ENCODE data around the gene CYP2W1. TPM values are rescaled to one million over a fixed set of nuclear protein-coding genes. Genes with fewer than 3 reads are reported as not detected.

Gene CYP2W1
- total RNA-seq, 2 donors from 2014 or later = 3.1 to 4.0 TPM

DNA sequence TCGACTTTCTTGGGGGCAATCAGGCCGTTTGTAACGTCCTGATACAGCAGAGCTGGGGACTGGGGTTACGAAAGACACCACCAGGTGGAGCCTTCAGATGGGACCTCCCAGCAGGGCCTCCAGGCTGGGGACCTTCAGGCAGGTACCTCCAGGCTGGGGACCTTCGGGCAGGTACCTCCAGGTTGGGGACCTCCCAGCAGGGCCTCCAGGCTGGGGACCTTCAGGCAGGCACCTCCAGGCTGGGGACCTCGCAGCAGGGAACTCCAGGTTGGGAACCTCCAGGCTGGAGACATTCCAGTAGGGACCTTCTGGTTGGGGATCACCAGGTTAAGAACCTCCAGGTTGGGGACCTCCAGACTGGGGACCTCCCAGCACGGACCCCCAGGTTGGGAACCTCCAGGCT, 37.9 kb downstream of the CYP2W1 start:
- intact Hi-C loops (cut with DNase I) = no loop called here
- no peak for TF ChIP-seq POLR2AphosphoS5 (IDR thresholded peaks at IDR 0.05)
- TF ChIP-seq, protein P1, sequence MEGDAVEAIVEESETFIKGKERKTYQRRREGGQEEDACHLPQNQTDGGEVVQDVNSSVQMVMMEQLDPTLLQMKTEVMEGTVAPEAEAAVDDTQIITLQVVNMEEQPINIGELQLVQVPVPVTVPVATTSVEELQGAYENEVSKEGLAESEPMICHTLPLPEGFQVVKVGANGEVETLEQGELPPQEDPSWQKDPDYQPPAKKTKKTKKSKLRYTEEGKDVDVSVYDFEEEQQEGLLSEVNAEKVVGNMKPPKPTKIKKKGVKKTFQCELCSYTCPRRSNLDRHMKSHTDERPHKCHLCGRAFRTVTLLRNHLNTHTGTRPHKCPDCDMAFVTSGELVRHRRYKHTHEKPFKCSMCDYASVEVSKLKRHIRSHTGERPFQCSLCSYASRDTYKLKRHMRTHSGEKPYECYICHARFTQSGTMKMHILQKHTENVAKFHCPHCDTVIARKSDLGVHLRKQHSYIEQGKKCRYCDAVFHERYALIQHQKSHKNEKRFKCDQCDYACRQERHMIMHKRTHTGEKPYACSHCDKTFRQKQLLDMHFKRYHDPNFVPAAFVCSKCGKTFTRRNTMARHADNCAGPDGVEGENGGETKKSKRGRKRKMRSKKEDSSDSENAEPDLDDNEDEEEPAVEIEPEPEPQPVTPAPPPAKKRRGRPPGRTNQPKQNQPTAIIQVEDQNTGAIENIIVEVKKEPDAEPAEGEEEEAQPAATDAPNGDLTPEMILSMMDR (IDR thresholded peaks at IDR 0.05) = peak in 1 of 4 experiments; percentile 27
- no peak for TF ChIP-seq POLR2A (IDR thresholded peaks at IDR 0.05)

DNA sequence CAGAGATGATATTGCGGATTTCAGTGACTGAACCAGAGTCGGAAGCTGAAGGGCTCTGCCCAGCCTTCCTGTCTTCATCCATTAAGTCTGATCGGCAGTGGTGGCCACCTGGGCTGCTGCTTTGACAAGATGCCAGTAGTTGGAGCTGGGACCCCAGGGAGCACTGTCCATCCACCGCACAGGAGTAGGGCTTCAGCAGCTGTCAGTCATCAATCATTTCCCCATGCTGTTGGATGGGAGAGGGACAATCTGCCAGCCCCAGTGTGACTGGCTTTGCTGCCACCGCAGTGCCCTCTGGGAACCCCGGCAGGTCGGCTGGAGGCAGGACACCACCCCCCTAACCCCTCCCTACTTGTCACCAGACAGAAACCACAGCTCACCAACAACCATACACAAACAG, 38.4 kb downstream of the CYP2W1 start:
- intact Hi-C loops (cut with DNase I) = no loop called here
- no peak for DNase-seq (ENCODE audit: low spot score)
- no peak overlapping the region for H3K27ac ChIP-seq
- no peaks in the 10 kb centered on the region for H3K36me3 ChIP-seq
- no peaks in the 10 kb centered on the region for H3K9me3 ChIP-seq
- no peak overlapping the region for H3K4me3 ChIP-seq
- no peak for TF ChIP-seq POLR2A (IDR thresholded peaks at IDR 0.05)
- TF ChIP-seq, protein P1 (IDR thresholded peaks at IDR 0.05) = no peak
- no peak for TF ChIP-seq POLR2AphosphoS5 (IDR thresholded peaks at IDR 0.05)
- 93% methylated on average over 7 of the region's 7 CpGs for whole genome bisulfite sequencing
- H3K27me3 ChIP-seq (replicated peaks; ENCODE audit: insufficient read depth) = no peaks in the 10 kb centered on the region
- H3K4me1 ChIP-seq (replicated peaks) = no peaks in the 10 kb centered on the region

More for the DNA sequence above, 37.9 kb downstream of the CYP2W1 start:
- no peak for DNase-seq (ENCODE audit: low spot score)
- Histone ChIP-seq H3K36me3 (no peaks in the 10 kb centered on the region), H3K9me3 (no peaks in the 10 kb centered on the region), H3K27ac (no peak overlapping the region), H3K4me3 (no peak overlapping the region), H3K4me1 (replicated peaks) (no peaks in the 10 kb centered on the region), H3K27me3 (replicated peaks; ENCODE audit: insufficient read depth) (no peaks in the 10 kb centered on the region)
- WGBS = 91% methylated on average over 6 of the region's 7 CpGs

DNA sequence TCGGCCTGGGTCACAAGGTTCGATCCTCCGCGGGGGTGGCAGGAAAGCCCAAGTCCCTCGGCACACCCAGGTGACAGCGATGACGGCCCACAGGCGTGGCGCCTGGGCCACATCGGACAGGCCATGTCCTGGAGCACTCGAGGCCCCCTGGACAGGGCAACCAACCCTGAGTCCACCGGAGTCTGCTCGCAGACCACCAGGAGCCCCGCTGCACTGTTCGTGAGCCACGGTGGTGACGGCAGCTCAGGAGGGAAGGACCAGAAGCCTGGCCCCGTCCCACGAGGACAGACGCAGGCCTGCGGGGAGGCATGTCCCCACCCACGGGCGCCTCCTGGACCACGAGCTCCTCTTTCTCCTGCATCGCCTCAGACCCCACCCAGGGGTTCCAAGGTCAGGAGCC, 39.0 kb downstream of the CYP2W1 start:
- Histone ChIP-seq H3K4me3 (no peak overlapping the region), H3K27me3 (replicated peaks; ENCODE audit: insufficient read depth) (no peaks in the 10 kb centered on the region), H3K27ac (no peak overlapping the region), H3K9me3 (no peaks in the 10 kb centered on the region), H3K4me1 (replicated peaks) (no peaks in the 10 kb centered on the region), H3K36me3 (no peaks in the 10 kb centered on the region)
- TF ChIP-seq POLR2AphosphoS5 (IDR thresholded peaks at IDR 0.05) (no peak), POLR2A (IDR thresholded peaks at IDR 0.05) (no peak)
- TF ChIP-seq, protein P1 (IDR thresholded peaks at IDR 0.05) = no peak
- 96% methylated on average over 16 of the region's 25 CpGs for WGBS
- intact Hi-C loops (cut with DNase I) = no loop called here
- DNase-seq (ENCODE audit: low spot score) = no peak

DNA sequence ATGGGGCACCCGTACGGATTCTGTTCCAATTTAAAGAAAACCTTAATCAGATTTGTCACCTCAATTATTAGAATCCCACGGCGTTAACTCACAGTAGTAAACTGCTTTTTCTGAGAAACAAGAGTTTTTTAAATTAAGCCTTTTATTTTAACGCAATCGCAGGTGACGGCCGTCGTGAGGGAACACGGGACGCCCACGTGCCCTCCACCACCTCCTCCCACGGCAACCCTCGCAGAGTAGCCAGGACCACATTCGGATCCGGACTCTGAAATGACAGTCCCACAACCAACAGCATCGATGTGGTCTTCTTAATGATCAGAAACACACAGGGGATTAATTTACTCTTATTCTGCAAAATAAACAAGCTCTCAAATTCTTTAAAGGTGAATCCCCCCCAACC, 39.4 kb downstream of the CYP2W1 start:
- no peak for DNase-seq (ENCODE audit: low spot score)
- TF ChIP-seq POLR2AphosphoS5 (IDR thresholded peaks at IDR 0.05) (no peak), POLR2A (IDR thresholded peaks at IDR 0.05) (no peak)
- TF ChIP-seq, protein P1 (IDR thresholded peaks at IDR 0.05) = no peak
- Histone ChIP-seq H3K9me3 (no peaks in the 10 kb centered on the region), H3K27ac (no peak overlapping the region), H3K27me3 (replicated peaks; ENCODE audit: insufficient read depth) (no peaks in the 10 kb centered on the region), H3K4me3 (no peak overlapping the region), H3K36me3 (no peaks in the 10 kb centered on the region), H3K4me1 (replicated peaks) (no peaks in the 10 kb centered on the region)
- WGBS = 94% methylated on average over 17 of the region's 17 CpGs
- intact Hi-C loops (cut with DNase I) = no loop called here

DNA sequence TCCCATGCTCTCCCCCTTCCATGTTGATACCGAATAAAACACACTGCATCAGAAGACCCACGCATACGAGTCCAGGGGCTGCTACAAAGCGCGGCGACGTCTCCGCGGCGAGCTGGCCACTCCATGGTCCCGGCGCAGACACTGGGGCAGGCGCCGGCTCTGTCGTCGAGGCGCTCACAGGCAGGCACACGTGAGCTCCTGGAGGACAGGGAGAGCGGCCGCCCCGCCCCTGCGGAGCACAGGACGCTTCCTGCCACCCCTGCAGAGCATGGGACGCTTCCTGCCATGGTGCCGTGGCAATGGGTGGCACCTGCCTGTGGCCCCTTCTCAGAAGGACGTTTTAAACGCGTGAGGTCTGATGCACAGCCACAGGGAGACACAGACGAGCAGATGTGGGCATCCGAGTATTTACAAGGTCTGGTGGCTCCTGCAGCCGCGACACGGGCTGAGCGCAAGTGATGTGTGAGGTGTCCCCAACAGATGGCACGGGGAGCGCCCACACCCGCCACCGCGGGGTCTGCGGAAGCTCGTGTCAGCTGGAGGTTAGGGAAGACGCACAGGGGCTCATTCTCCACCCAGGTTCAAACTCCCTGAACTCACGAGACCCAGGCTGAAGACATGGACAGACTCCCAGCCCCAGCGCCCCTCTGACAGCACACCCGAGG, 40.0 kb downstream of the CYP2W1 start:
- intact Hi-C loops (cut with DNase I) = no loop called here
- 90% methylated on average over 45 of the region's 45 CpGs for WGBS
- H3K27ac ChIP-seq = no peak overlapping the region
- no peak overlapping the region for H3K4me3 ChIP-seq
- DNase-seq (ENCODE audit: low spot score) = no peak
- H3K27me3 ChIP-seq (replicated peaks; ENCODE audit: insufficient read depth) = no peaks in the 10 kb centered on the region
- no peaks in the 10 kb centered on the region for H3K36me3 ChIP-seq
- H3K9me3 ChIP-seq = no peaks in the 10 kb centered on the region
- H3K4me1 ChIP-seq (replicated peaks) = no peaks in the 10 kb centered on the region
- TF ChIP-seq, protein P1 (IDR thresholded peaks at IDR 0.05) = no peak
- TF ChIP-seq POLR2A (IDR thresholded peaks at IDR 0.05) (no peak), POLR2AphosphoS5 (IDR thresholded peaks at IDR 0.05) (no peak)

Measured in prostate gland (tissue), 2 donors.